AG04449 (cell line): ENCODE measurements around the gene ROS1.

Experiments used
- CTCF ChIA-PET: fragments of 350-600 bp; formaldehyde crosslinking; extraction: SDS; loops from one replicate; lab custom pipeline; 2021; ENCODE audit warnings: antibody characterized with exemption; lab: Yijun Ruan, JAX
- POLR2A ChIA-PET: fragments of 400-600, 350-600 bp; formaldehyde crosslinking; extraction: SDS; loops from one replicate; lab custom pipeline; 2020; ENCODE audit warnings: antibody characterized with exemption, inconsistent platforms; lab: Yijun Ruan, JAX
- DNase-seq: peaks from one replicate; pipeline ENCODE4 v3.0.0-alpha.2; 2010; ENCODE audit warnings: low read depth, low spot score
- H3K4me3 ChIP-seq: 2 replicates; pipeline ENCODE4 v1.5.1; 2011; ENCODE audit warnings: low read depth, mild to moderate bottlenecking, control low read depth, low read length
- TF ChIP-seq, protein P1 (sequence below): IDR thresholded peaks from one replicate; pipeline ENCODE4 v1.5.1; 2011; ENCODE audit warnings: mild to moderate bottlenecking, moderate library complexity, low read length, control low read depth, inconsistent platforms; ENCODE audit not compliant: insufficient read depth; ENCODE audit errors: missing control alignments

ROS1 gene

DNA sequence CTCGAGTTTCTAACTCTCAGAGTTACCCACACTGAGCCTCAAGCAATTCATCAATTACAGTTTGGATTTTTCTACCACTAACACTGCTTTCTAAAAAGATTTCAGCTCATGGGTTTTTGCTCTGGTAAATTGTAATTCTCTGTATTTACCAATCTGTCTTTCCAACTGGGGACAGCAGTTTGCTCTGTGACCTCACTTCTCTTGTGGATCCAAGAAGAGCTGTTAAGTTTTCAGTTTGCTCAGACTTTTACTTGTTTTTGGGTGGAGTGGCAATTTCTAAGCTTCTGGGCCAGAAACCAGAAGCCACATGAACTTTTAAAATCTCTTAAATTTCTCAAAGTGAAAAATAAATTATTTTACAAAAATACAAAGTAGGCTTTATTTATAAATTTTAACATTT, 74.2 kb downstream of the ROS1 start:
- ChIA-PET POLR2A (no interaction called here), CTCF (interaction anchor here (0.7 to 5.0 kb wide), 5 partner anchors 10 to 253 kb away, joined by 3 to 75 read pairs (median 8); partner anchors contain the start of gene GOPC)
- H3K4me3 ChIP-seq: no peak overlapping the region
- TF ChIP-seq, protein P1, sequence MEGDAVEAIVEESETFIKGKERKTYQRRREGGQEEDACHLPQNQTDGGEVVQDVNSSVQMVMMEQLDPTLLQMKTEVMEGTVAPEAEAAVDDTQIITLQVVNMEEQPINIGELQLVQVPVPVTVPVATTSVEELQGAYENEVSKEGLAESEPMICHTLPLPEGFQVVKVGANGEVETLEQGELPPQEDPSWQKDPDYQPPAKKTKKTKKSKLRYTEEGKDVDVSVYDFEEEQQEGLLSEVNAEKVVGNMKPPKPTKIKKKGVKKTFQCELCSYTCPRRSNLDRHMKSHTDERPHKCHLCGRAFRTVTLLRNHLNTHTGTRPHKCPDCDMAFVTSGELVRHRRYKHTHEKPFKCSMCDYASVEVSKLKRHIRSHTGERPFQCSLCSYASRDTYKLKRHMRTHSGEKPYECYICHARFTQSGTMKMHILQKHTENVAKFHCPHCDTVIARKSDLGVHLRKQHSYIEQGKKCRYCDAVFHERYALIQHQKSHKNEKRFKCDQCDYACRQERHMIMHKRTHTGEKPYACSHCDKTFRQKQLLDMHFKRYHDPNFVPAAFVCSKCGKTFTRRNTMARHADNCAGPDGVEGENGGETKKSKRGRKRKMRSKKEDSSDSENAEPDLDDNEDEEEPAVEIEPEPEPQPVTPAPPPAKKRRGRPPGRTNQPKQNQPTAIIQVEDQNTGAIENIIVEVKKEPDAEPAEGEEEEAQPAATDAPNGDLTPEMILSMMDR: no peak
- DNase-seq: no peak

DNA sequence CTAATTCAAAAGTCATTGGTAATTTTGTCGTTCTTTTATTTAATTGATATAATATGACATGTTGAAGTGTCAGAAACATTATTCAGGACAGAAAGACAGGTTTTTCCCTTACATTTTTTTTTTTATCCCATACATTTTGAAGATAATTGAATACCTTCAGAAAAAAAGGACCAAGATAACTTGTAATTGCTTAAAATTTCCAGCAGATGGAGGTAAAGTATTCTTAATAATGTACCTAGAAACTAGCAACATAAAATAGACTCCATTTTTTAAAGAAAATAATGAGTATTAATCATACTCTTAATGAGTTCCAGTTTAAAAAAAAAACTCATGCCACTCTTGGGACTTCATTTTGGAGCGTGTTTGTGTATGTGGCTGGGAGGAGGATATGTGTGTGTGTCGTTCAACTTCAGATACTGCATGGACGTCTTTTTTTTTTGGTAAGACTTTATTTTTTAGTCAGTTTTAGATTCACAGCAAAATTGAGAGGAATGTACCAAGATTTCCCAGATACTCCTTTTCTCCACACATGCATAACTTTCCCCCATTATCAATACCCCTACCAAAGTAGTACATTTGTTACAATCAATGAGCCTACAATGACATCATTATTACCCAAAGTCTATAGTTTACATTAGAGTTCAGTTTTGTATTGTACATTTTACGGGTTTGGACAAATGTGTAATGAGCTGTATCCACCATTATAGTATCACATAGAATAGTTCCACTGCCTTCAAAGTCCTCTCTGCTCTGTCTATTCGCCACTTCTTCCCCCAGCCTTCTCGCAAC, 79.4 kb downstream of the ROS1 start:
- H3K4me3 ChIP-seq: no peak overlapping the region; the same call in 1 of the 2 replicates
- TF ChIP-seq, protein P1: no peak
- no peak for DNase-seq
- POLR2A ChIA-PET: no interaction called here
- CTCF ChIA-PET: interaction anchor here (0.7 to 4.3 kb wide), 10 partner anchors 54 to 484 kb away, joined by 3 to 57 read pairs (median 4); partner anchors contain the start of gene GOPC

DNA sequence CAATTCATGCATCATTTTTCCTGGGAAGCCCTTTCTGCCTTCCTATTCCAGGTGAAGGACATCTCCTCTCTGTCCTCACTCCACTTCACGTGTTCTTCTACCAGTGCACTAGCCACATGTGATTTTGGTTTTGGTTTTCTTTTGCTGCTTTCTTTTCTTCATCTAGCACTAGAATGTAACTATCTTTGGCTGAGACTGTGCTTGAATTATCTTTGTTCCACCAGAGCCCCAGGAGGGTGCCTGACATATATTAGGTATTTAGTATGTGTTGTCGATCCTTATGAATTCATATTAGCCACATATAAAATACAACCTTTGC, 80.5 kb downstream of the ROS1 start:
- ChIA-PET POLR2A (interaction anchor here (0.6 kb wide), 1 partner anchor 253 kb away, joined by 4 read pairs; no protein-coding TSS in a partner anchor), CTCF (interaction anchor here (0.7 to 4.3 kb wide), 5 partner anchors 215 to 485 kb away, joined by 3 to 57 read pairs (median 5); partner anchors contain the start of gene GOPC)
- no peak overlapping the region for H3K4me3 ChIP-seq
- no peak for DNase-seq
- TF ChIP-seq, protein P1: no peak

DNA sequence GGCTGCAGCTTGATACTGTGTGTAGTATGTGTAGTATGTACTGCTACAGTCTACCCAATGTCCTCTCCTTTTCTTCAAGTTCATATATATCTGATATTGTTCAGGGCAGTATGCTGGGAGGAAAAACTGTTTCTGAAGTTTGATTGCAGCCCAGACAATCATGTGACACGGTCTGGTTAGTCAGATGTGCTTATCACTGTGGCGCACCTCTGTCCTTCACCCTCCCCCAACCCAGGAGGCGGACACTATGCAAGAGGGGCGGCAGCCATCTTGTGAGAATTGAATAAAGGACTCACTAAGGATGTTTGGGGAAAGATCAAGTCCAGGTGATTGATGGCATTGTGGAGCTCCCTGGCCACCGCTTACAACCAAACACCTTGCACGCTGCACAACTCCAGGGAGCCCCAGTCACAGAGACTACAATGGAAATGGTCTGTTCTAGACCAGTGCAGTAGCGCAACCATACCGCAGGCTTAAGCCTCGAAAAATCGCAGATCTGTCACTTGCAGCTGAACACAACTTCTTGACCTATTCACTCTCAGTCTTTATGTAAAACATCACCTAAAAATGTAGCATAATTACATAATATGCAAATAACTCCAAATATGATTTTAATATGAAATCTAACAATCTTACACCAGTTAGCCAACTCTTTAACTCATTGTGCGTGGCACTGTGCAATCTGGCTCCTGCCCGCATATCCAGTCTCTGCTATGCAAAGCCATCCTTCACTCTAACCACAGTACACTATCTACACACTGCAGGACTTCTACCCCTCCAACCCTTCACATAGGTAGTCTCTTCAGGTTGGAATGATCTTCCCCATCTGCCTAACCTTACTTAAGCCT, 81.1 kb downstream of the ROS1 start:
- TF ChIP-seq, protein P1: no peak
- no peak for DNase-seq
- H3K4me3 ChIP-seq: no peak overlapping the region
- ChIA-PET CTCF (interaction anchor here (0.7 to 4.3 kb wide), 5 partner anchors 211 to 485 kb away, joined by 3 to 57 read pairs (median 5); partner anchors contain the start of gene GOPC), POLR2A (interaction anchor here (0.6 kb wide), 1 partner anchor 253 kb away, joined by 4 read pairs; no protein-coding TSS in a partner anchor)

DNA sequence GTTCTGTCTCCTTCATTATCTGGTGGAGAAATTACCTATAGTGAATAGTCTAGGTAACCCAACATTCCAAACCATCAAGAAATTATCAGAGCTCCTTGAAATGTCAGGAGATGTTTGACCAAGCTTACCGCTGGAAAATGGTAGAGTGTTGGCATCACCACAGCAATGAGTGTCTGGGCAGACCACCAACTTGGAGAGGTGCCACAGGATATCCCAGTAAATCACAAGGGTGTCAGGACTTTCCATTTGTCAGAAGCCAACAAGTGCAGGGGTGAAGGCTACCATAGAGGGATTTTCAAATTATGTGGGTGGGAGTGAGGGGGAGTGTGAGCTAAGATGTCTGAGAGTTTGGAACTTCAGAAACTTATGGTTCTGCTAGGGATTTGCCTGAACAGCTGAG, 87.2 kb downstream of the ROS1 start:
- POLR2A ChIA-PET: no interaction called here
- CTCF ChIA-PET: interaction anchor here (1.0 kb wide), 1 partner anchor 217 kb away, joined by 3 read pairs; no protein-coding TSS in a partner anchor
- DNase-seq: no peak
- TF ChIP-seq, protein P1: no peak
- no peak overlapping the region for H3K4me3 ChIP-seq
